Skin of body (tissue), 1 donor: ENCODE results near the gene ZFP37. TPM values are rescaled to one million over a fixed set of nuclear protein-coding genes. Genes with fewer than 3 reads are reported as not detected.

ENCODE experiments used
- total RNA-seq: library from RNA; depleted of rRNA; stranded (reverse); fragments of >200 nt; gene quantifications from one replicate; pipeline ENCODE4 v1.2.3, GENCODE V29; 2014

ZFP37 gene
- total RNA-seq, 1 donor from 2014 or later, result 5.5 TPM

Other genes starting within 250 kb of the ZFP37 start
- gene SLC46A2, start 165.8 kb downstream of the ZFP37 start, total RNA-seq, result 1.2 TPM
- 2.7 TPM for gene ZNF883, start 44.5 kb downstream of the ZFP37 start, total RNA-seq
- gene SLC31A2, start 94.3 kb upstream of the ZFP37 start, total RNA-seq, result 17.0 TPM
- 24.3 TPM for gene FKBP15, start 164.6 kb upstream of the ZFP37 start, total RNA-seq
- 24.6 TPM for gene SLC31A1, start 164.8 kb upstream of the ZFP37 start, total RNA-seq
- 23.6 TPM for gene CDC26, start 218.8 kb upstream of the ZFP37 start, total RNA-seq
- 20.1 TPM for gene PRPF4, start 218.9 kb upstream of the ZFP37 start, total RNA-seq
- 0.20 TPM for gene RNF183, start 246.7 kb upstream of the ZFP37 start, total RNA-seq